Renal pelvis (tissue), 4 donors: Measurements from ENCODE around the gene LRRC70. TPM values are rescaled to one million over a fixed set of nuclear protein-coding genes. Genes with fewer than 3 reads are reported as not detected.

Source experiments
- DNase-seq: peaks from one replicate; pipeline ENCODE4 v3.0.0-alpha.2; 2013
- polyA plus RNA-seq, 3 donors: library from polyadenylated mRNA; unstranded; fragments of 120-200 nt; gene quantifications; one replicate each; pipeline ENCODE4 v1.2.1, GENCODE V29; 2013; ENCODE audit not compliant: insufficient read length in 3 of 3

The LRRC70 gene
- polyA plus RNA-seq, 3 donors: 5.1 to 5.7 (median 5.7) TPM

DNA sequence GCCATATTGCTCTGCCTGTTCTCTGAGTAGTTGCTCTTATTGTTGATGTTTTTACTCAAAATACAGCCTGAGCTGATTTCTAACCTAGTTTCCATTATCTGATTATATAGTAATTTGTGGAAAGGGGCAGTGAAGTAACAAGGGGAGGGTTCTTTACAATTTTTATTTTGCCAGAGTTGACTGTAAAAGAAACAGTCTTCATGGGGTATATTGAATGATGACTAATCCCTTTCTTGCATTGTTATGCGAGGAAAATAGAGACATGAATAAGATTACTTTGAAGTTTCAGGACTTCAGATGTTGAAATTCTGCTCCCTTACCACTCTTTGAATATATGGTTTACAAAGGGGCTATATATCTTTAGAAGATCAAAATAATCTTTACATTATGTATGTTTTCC is 9.1 kb upstream of the LRRC70 start:
- no peak for DNase-seq

DNA sequence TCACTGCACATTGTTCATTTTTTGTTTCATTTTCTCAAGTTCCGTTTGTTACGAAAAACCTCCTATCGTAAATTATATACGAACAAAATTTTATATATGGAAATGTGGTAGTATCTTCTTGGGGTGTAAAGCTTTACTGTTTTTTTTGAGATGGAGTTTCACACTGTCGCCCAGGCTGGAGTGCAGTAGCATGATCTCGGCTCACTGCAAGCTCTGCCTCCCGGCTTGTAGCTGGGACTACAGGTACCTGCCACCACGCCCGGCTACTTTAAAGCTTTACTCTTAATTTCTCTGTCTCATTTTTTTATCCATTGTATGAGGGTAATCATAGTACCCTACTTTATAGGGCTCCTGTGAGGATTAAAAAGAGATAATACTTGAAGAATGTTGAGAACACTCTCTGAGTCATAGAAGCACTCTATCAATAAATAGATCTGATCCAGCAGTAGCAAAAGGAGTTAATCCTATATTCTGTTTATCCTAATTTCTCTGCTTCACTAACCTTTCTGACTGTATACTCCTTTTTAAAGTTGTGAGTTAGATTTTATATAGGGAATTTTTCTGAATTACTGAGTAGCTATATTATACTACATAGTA is 5.6 kb upstream of the LRRC70 start:
- DNase-seq: no peak

- DNase-seq: no peak
Observed at GRCh38 chr5:62574599-62574998, 4.0 kb upstream of the LRRC70 start.

- no peak for DNase-seq
Observed at GRCh38 chr5:62575066-62575465, 3.6 kb upstream of the LRRC70 start.

DNA sequence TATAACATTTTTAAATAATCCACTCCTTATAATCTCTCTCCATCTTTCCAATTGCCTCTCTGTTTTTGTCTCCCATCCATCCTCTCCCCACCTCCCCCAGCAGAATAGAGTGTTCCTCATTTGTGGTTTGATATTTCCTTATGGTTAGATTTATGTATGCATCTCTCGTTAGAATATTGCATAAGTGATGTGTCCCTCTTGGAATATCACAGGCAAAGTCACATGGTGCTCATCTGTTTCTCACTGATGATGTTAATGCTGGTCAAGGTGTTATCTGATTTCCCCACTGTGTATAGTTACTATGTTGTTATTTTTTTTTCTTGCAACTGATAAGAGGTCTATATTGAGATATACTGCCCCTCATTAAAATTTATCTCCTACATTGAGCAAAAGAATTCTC is 3.1 kb upstream of the LRRC70 start:
- no peak for DNase-seq

- DNase-seq: no peak
Observed at GRCh38 chr5:62576570-62577170, 1.9 kb upstream of the LRRC70 start.

DNA sequence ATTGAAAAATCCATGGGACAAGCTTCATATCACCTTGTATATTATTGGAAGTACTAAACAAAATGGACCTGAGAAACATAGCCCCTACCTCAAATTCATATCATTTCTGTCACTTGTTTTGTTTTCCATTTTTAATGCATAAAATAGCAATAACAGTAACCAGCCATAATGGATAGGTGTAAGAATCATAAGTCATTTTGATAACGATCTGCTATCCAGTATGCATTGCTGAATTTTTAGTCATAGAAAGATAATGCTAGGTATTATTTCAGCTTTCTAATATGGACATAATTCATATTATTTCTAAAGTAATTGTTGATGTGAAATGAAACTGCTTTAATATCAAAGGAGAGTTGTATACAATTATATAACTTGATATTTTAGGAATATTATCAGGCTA is 1.1 kb upstream of the LRRC70 start:
- DNase-seq: no peak

DNA sequence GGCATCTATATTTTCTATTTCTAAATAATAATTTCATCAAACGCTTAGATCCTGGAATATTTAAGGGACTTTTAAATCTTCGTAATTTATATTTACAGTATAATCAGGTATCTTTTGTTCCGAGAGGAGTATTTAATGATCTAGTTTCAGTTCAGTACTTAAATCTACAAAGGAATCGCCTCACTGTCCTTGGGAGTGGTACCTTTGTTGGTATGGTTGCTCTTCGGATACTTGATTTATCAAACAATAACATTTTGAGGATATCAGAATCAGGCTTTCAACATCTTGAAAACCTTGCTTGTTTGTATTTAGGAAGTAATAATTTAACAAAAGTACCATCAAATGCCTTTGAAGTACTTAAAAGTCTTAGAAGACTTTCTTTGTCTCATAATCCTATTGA is 1.1 kb downstream of the LRRC70 start:
- no peak for DNase-seq

DNA sequence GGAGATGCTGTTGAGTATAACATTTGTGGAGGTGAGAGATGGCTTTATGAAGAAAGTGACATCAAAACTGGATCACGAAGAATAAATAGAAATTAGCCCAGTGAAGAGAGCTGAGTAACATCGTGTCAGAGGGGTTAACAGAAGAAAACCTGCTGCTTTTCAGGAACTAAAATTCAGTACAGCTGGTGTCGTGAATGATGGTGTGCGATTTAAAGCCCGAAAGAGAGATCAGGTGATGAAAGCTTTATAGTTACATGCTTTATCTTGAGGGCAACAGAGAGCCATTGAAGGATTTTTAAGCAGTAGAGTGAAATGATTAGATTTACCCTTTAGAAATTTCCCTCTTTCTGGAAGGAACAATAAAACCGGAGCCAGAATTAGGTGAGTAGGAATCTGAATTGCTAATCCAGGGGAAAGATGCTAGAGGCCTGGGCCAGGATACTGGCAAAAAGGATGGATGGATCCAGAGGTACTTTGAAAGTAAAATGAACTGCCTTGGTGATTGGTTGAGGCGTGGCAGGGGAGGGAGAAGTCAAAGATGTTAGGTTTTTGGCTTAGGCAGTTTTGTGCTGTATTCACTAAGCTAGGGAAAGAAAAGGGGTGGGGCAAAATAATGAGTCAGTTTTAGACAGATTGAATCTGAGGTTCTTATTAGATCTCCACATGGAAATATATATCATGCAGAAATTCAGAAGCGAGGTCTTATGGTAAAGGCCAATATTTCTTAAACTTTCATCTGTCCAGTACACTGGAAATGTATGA is 3.4 kb downstream of the LRRC70 start:
- DNase-seq: no peak

GRCh38 chr5:62584391-62584790 is 5.8 kb downstream of the LRRC70 start:
- DNase-seq: no peak

DNA sequence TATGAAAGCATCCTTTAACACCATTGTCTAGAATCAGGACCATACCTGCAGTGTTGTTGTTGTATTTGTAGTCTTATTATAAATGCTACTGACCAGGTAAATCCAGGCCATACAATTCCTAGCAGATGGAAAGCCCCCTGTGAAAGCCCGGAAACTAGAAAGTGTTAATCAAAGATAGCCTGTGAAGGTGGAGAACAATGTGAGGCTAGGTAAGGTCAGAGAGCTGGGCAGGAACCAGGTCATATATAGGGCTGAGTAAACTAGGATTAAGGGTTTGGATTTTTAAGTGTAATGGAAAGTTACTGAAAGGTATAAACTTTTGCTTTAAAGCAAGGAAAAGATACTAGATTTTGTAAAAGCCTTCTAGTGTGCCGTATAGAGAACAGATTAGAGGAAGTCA is 6.7 kb downstream of the LRRC70 start:
- no peak for DNase-seq

GRCh38 chr5:62585751-62586150 is 7.1 kb downstream of the LRRC70 start:
- no peak for DNase-seq

GRCh38 chr5:62587737-62588136 is 9.1 kb downstream of the LRRC70 start:
- no peak for DNase-seq

DNA sequence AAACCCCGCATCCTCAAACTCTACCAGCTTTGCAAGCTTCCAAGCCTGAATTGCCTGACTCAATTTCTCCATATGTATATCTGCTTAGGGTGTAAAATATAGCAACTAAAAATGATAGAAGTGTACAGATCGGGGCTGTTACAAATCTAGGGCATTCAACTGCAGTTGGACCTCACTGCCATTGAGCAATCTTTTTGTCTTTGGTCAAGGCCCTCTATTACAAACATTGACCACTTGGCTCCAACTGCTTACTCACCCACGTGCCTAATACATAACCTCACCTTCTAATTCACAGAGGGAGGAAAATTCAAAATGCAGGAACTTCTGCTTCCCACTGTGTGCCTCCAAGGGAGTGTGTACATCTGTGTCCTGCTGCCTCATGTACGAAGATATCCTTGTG is 10.0 kb downstream of the LRRC70 start:
- no peak for DNase-seq

DNA sequence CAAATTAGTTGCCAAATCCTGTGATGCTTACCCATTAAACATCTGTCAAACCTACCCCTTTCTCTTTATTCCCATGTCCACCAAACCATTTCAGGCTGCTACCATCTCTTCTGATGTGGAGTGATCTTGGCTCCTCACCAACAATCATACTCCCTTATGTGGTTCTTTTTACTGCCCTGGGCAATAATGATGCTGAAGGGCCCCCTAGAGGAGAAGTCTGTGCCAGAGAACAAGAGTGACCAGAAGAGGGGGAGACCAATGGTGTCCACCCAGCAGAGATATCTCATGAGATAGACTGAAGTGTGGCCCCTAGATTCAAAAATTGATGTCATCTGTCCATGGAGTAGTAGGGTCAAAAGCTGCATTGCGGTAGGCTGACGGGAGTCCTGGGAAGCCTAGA is 10.9 kb downstream of the LRRC70 start:
- DNase-seq: no peak

DNA sequence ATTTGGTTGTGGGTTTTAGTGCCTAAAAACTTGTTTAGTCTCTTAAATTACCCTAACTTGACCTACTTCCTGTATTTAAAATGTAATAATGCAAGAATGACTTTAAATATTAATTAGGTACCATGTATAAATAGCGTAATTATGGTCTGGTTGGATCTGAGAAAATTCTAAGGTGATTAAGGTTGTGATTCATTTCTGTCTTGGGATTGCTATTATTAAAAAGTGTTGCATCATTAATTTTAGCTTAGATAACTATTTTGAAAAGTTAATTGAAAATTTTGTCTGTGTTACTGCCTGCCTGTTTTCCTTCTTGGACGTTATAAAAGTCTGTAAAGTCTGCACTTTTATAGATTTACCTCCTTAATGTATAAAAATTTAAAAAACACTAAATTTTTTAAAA is 11.8 kb downstream of the LRRC70 start:
- no peak for DNase-seq

- no peak for DNase-seq
Observed at GRCh38 chr5:62592558-62592957, 13.9 kb downstream of the LRRC70 start.

- DNase-seq: no peak
Observed at GRCh38 chr5:62593331-62593730, 14.7 kb downstream of the LRRC70 start.

GRCh38 chr5:62594364-62594984 is 15.9 kb downstream of the LRRC70 start:
- DNase-seq: no peak

DNA sequence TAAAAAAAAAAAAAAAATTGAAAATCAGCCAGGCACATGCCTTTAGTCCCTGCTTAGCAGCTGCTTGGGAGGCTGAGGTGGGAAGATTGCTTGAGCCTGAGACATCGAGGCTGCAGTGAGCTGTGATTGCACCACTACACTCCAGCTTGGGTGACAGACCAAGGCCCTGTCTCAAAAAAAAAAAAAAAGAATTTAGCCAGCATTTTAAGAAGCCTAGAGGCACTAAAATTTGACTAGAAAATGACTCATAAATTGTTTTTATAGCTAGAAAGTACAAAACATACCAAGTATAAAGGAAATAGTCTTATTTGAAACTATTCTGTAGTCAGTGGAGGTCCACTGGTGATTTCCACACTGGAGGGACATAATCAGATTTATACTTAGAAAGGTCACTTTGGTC is 17.5 kb downstream of the LRRC70 start:
- DNase-seq: no peak

DNA sequence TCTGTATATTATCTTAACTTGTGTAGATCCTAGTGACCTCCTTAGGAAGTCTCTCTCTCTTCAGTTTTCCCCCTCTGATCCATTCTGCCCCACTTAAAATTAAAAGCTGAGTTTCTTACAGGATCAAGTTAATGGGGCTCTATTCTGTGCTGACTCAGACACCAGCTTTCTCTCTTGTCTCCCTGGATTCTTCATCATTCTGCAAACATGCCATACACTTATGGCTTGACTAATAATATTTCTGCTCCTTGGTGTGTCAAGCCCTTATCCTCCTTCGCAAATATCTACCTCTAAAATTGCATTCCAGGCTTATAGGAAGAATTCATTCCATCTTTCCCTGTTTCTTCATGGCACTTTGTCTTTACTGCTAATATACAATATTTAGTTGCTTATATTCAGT is 18.1 kb downstream of the LRRC70 start:
- no peak for DNase-seq

DNA sequence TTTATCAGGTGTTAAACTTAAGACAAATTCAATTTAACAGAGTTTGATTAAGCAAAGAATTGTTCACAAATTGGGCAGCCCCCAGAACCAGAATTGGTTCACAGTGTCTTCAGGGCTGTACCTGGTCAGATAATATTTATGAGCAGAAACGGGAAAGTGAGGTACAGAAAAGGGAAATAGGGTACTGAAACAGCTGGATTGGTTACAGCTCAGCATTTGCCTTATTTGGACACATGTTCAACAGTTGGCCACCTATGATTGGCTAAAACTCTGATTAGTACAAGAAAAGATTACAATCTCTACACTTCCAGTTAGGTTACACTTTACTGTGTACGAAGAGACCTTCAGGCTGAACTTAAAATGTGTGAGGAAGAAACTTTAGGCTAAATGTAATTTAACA is 18.7 kb downstream of the LRRC70 start:
- DNase-seq: no peak
